RWPE1 (cell line): ENCODE results near the gene CPNE5.

Source experiments
- CTCF ChIA-PET: fragments of 350-600 bp; sonication (Branson Sonifier 250); formaldehyde crosslinking; extraction: SDS; loops from one replicate; lab custom pipeline; 2021; lab: Yijun Ruan, JAX
- POLR2A ChIA-PET: fragments of 400-600 bp; formaldehyde crosslinking; extraction: SDS; loops from one replicate; lab custom pipeline; 2020; ENCODE audit warnings: antibody characterized with exemption; ENCODE audit not compliant: low non-redundant PET; lab: Yijun Ruan, JAX
- DNase-seq: peaks from one replicate; pipeline ENCODE4 v3.0.0; 2012; ENCODE audit warnings: low spot score
- H3K27ac ChIP-seq: fragments of 450-650 bp; 2 replicates; pipeline ENCODE4 v1.5.1; 2017
- TF ChIP-seq, protein P1 (sequence below): fragments of 450-650 bp; conservative IDR thresholded peaks from 2 replicates; pipeline ENCODE4 v1.5.1; 2017; ENCODE audit warnings: low read depth, mild to moderate bottlenecking

CPNE5 gene

DNA sequence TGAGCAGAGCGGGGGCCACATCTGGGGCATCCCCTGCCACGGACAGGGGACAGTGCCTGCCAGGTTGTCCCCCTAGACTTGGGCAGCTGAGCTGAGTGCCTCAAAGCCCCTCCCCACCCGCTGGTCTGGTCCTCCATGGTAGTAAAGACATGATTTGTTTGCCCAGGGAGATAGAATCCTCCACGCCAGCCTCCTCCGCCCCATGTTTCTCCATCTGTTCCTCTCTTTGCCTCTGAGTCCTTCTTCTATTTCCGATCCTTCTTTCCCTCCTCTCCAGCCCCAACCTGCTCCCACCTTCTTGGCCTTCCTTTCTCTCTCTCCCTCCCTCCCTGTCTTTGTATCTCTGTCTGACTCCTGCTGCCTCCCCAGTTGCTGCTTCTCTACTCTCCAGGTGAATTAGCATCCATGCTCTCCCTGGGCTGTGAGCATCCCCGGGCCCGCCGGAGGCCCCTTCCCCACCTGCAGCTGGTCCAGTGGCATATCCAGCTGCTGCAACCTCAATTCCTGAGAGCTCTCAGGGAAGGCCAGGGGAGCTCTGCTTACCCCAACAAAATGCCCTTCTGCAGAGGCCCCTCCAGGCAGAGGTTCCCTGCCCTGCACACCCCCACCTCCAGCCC is 45.8 kb downstream of the CPNE5 start:
- TF ChIP-seq, protein P1, sequence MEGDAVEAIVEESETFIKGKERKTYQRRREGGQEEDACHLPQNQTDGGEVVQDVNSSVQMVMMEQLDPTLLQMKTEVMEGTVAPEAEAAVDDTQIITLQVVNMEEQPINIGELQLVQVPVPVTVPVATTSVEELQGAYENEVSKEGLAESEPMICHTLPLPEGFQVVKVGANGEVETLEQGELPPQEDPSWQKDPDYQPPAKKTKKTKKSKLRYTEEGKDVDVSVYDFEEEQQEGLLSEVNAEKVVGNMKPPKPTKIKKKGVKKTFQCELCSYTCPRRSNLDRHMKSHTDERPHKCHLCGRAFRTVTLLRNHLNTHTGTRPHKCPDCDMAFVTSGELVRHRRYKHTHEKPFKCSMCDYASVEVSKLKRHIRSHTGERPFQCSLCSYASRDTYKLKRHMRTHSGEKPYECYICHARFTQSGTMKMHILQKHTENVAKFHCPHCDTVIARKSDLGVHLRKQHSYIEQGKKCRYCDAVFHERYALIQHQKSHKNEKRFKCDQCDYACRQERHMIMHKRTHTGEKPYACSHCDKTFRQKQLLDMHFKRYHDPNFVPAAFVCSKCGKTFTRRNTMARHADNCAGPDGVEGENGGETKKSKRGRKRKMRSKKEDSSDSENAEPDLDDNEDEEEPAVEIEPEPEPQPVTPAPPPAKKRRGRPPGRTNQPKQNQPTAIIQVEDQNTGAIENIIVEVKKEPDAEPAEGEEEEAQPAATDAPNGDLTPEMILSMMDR, result no peak
- no peak for DNase-seq
- CTCF ChIA-PET, result no interaction called here
- POLR2A ChIA-PET, result no interaction called here
- H3K27ac ChIP-seq, result no peak overlapping the region

DNA sequence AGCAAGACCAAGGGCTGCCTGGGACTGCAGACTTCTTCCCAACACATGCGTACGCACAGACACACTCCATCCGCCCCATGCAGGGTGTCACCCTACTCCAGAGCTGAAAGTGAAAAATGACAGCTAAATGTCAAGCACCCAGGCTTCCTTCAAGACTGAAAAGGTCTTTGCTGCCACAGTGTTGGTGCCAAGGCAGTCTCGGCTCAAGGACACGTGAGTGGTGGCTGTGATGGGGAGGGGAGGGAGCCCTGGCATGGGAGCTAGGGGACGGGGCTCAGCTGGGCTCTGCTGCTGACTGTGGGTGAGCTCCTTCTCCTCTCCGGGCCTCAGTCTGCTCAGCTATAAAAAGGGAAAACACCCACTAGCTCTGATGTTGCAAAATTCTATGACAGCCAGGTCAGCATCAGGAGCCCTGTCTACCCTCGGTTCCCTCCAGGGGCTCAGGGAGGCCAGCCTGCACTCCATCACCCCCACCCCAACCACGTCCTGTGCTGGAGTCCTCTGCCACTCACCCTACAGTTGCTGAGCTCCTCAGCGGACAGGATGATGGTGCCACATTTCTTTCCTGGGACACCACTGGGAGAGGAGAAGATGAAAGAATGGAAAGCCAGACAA is 47.6 kb downstream of the CPNE5 start:
- DNase-seq, result no peak
- ChIA-PET POLR2A (no interaction called here), CTCF (interaction anchor here (0.6 to 1.8 kb wide), 4 partner anchors 9 to 490 kb away, joined by 3 to 6 read pairs (median 4); no protein-coding TSS in a partner anchor)
- H3K27ac ChIP-seq, result no peak overlapping the region
- TF ChIP-seq, protein P1, result no peak

DNA sequence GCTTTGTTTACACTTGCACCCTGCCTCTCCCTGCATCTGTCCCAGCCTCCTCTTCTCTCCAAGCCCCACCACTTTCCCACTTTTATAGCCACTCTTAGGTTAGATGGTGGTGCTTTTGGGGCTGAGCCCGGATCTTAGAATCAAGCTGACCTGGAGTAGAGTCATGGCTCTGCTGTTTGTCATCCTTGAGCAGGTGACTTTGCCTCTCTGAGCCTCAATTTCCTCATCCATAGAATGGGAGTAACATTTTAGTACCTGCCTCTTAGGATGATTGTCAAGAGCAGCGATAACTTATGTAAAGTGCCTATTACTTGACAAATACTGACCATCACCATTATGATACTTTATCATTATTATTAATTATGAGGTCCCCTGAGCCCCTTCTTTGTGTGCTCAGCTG is 48.2 kb downstream of the CPNE5 start:
- no peak overlapping the region for H3K27ac ChIP-seq
- TF ChIP-seq, protein P1, result no peak
- ChIA-PET POLR2A (no interaction called here), CTCF (interaction anchor here (0.6 to 1.8 kb wide), 4 partner anchors 9 to 489 kb away, joined by 3 to 6 read pairs (median 4); no protein-coding TSS in a partner anchor)
- no peak for DNase-seq

DNA sequence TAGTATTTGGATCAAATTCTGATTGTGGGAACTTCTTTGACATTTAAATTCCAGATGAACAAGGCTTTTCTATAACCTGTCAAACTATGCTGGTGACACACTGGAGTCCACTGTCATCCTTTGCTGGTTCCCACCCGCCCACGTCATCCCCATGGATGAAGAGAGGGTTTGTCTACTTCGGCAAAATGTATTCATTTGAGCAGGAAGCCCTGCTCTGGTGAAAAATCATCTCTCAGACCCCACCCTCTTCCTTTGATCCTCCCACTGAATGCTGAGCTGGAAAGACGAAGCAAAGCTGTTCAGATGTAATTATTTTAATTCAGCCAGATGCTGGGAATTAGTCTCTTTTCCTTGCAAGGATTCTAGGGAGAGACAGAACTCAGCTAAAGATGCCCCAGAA is 50.5 kb downstream of the CPNE5 start:
- POLR2A ChIA-PET, result interaction anchor here (0.6 kb wide), 1 partner anchor 715 kb away, joined by 3 read pairs; no protein-coding TSS in a partner anchor
- no peak for DNase-seq
- TF ChIP-seq, protein P1, result no peak
- H3K27ac ChIP-seq, result no peak overlapping the region
- CTCF ChIA-PET, result no interaction called here

DNA sequence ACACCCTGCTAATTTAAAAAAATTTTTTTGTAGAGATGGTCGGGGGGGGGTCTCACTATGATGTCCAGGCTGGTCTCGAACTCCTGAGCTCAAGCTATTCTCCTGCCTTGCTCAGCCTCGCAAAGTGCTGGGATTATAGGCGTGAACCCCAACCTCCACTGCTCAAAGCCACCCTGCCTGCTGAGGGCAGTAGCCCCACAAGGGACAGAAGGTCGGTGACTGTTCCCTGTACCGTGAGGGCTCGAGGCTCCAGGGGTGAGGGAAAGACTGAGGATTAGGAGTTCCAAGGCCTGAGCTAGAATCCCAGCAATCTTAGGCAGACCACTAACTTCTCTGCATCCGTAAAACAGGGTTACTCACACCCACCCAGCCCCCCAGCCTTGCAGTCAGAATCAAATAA is 51.1 kb downstream of the CPNE5 start:
- TF ChIP-seq, protein P1, result no peak
- no peak for DNase-seq
- no peak overlapping the region for H3K27ac ChIP-seq
- CTCF ChIA-PET, result interaction anchor here (0.6 kb wide), 1 partner anchor 12 kb away, joined by 3 read pairs; no protein-coding TSS in a partner anchor
- POLR2A ChIA-PET, result interaction anchor here (0.6 kb wide), 1 partner anchor 714 kb away, joined by 3 read pairs; no protein-coding TSS in a partner anchor

DNA sequence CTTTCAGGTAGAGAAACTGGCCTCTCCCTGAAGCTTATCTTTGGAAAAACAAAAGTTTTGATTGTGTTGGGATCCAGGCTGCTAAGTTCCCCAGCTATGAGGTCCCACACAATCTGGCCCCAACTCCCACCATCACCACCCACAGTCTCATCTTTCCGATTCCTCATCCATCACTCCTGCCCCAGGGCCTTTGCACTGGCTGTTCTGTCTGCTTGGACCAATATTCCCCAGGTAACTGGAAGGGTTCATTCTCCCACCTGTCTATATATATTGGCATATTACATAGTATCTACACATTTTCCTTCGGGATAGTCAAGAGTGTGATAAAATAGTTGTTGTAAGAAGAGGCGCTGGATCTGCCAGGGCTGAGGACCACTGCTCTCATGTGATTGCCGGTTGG is 52.0 kb downstream of the CPNE5 start:
- CTCF ChIA-PET, result interaction anchor here (0.6 to 0.7 kb wide), 2 partner anchors 27 to 421 kb away, joined by 3 read pairs; no protein-coding TSS in a partner anchor
- POLR2A ChIA-PET, result interaction anchor here (0.6 kb wide), 1 partner anchor 70 kb away, joined by 4 read pairs; no protein-coding TSS in a partner anchor
- TF ChIP-seq, protein P1, result no peak
- DNase-seq, result no peak
- H3K27ac ChIP-seq, result no peak overlapping the region
